Measurements from ENCODE around the gene PIGX.

The PIGX gene

DNA sequence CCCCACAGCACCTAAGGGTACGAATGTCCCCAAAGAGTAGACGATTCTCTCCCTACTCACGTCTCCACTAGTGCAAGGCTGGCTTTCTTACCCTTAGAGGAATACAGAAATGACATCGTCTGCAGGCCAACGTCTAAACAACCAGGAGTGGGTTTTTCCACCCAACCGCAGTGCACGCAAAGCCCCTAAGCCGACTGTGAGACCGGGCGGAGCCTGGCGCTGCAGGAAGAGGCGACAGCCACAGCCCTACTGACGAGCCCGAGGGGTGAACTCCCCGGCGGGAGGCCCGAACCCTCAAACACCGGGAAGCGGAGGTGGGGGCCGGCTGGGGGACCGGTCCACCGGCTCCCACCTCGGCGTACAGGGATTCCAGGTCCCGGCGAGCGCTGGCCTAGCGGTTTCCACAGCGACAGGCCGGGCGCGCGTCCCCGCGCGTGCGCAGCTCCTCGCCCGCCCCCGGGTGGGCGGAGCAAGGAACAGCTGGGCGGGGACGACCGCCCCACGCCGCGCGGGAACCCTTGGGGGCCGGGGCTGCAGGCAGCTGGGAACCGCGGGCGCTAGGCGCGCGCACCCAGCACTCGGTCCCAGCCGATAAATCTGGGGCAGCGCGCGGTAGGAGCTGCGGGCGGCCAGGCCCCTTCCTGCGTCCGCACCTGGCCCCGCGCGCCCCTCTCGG is at the start of gene PIGX, which contains the start of gene CEP19:
PIGX (plus strand) TSS at position 540 of the 676 bp plus-strand sequence.
CEP19 (minus strand) TSS at position 413 of the 676 bp plus-strand sequence. CDS start 3,593 bp downstream, outside the sequence.
- DNase-seq: peak; percentile 92

DNA sequence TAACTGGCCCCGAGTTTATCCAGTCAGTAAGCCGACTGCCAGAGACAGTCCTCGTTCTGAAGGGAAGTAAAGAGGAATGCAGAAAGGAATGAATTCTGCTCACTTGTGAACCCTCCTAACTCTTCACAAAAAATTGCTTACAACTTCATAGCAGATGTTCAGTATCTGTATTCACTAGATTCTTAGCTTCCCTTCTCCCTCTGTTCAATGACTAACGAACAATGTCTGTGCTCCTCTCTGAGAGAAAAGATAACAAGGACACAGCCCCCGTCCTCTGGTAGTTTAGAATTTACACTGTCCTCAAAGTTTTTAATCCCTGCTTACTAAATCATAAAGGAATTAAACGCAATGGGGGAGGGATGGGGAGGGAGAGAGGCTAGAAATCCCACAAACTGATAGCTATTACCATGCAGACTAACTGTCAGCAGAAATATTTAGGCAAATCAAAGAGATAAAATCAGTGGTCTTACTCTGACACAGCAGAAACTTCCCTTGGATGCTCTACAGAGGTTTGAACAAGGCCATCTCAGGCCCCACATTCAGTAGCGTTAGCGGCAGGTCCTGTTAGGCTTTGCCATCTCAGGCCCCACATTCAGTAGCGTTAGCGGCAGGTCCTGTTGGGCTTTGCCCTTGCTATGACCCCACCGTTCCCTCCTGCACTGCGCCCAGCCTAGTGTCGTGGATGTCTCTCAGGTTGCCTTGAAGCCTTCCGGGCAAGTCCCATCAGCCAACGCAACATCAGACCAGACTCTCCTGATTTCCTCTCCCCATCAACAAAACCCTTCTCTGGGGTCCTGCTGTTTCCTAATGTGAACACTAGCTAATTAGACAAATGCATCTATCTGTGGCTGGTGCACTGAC is 49.2 kb upstream of the PIGX start:
- DNase-seq: no peak

DNA sequence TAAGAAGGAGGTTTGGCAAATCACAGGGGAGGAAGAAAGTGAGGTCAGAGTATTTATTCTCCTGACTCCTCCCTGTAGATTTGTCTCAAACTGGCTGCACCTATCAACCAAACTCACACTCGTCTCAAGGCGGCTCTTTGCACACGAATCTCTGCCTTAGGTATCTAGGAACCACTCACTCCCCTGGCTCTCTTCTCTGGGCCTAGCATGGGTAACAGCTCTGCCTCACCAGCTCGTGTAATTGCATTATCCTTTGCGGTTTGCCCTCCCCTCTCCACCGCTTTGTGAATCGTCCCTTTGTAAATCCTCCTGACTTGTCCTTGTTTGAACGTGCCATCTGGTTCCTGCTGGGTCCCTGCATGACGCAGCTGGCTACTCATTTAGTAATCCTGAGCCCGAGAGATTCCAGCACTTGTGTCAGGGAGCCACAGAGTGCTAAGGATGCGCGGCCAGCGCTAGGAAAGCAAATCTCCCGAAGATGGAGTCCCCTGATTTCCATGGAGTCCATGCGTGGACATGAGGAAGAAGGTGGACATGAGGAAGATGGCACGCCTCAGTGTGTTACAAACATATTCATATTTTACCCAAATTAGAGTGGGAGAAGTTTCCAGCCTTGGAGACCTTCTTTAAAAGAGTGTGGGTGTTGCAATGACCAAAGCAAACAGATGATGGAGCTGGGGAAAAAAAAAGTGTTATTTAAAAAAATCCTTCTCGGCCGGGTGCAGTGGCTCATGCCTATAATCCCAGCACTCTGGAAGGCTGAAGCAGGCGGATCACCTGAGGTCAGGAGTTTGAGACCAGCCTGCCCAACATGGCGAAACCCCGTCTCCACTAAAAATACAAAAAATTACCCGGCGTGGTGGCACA is 45.9 kb upstream of the PIGX start:
- DNase-seq: peak; percentile 44

DNA sequence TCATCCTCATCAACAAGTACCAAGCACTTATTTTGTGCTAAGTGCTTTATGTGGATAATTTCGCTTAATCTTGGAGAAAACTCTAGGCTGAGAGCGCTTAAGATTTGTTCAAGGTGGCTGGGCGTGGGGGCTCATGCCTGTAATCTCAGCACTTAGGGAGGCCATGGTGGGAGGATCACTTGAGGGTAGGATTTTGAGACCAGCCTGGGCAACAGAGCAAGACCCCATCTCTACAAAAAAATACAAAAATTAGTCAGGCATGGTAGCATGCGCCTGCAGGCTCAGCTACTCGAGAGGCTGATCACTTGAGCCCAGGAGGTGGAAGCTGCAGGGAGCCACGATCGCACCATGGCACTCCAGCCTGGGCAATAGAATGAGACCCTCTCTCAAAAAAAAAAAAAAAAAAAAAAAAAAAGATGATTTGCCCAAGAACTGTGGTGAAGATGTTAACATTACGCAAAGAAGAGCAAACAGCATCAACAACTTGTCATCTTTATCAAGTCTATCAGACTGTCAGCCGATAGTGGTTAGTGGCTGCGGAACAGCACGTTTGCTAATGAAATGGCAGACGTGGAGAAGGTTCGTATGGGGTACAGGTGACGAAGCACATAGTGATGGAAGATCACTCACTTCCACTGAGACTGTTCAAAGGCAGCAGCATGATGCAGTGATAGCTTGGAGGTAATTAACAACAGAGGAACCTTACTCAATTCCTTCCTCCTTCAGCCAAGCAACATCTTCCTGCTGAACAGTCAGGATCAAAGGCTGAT is 44.9 kb upstream of the PIGX start:
- no peak for DNase-seq

DNA sequence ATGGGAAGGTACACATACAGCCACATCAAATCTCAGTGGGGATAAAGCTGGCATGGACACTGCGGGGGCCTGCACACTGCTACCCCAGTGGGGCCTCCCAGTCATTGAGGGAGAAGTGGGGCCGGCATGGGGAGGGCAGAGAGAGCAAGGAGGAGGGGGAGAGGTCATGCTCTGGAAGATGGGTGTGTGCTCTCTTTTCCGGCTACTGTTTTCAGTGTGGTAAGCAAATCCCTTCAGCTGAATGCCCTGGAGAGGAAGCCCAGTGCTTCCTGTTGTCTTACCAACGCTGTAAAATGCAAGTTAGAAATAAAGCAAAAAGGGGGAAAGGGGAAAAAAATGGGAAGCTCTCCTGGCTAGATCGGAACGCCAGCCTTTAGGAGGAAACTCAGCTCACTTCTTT is 41.8 kb upstream of the PIGX start:
- no peak for DNase-seq

DNA sequence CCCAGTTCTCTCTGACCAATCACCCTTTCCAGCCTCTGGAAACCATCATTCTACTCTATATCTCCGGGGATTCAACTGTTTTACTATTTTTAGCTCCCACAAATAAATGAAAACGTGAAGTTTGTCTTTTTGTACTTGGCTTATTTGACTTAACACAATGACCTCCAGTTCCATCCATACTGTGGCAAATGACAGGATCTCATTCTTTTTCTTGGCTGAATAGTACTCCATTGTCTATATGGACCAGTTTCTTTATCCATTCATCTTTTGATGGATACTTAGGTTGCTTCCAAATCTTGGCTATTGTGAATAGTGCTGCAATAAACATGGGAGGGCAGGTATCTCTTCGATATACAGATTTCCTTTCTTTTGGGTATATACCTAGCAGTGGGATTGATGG is 38.5 kb upstream of the PIGX start:
- DNase-seq: no peak

DNA sequence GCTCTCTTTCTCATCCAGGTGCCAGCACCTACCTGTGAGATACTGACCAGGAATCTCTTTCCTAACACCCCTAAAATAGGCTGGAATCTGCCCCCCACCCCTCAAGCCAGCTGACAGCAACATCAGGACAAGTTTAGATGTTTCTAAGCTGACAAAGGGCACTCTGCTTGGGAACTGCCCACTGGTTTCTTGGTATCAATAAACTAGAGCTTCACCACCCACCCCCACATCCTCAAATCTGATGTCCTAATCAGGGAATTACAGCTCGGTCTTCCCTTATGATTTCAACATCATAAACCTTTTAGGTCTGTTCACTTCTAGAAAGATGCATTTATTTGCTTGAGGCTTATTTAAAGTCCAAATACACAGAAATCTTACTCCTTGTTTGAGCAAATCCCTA is 34.8 kb upstream of the PIGX start:
- no peak for DNase-seq

DNA sequence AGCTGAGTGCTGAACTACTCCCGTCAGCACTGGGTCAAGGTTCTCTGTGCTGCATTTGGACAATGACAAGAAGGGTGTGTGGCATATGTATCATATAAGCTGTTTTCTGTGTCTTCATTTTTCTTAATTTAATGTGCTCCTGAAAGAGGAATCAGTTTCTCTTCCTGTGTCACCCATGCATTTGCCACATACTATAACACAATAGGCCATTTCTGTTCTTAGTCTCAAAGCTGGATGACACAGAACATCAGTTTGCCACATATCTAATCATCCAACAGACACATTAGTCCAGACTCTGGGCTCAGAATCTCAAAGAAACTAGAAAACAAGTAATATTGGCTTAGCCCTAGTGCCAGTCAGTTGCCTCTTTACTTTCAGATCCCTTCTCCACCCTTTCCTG is 34.2 kb upstream of the PIGX start:
- no peak for DNase-seq

DNA sequence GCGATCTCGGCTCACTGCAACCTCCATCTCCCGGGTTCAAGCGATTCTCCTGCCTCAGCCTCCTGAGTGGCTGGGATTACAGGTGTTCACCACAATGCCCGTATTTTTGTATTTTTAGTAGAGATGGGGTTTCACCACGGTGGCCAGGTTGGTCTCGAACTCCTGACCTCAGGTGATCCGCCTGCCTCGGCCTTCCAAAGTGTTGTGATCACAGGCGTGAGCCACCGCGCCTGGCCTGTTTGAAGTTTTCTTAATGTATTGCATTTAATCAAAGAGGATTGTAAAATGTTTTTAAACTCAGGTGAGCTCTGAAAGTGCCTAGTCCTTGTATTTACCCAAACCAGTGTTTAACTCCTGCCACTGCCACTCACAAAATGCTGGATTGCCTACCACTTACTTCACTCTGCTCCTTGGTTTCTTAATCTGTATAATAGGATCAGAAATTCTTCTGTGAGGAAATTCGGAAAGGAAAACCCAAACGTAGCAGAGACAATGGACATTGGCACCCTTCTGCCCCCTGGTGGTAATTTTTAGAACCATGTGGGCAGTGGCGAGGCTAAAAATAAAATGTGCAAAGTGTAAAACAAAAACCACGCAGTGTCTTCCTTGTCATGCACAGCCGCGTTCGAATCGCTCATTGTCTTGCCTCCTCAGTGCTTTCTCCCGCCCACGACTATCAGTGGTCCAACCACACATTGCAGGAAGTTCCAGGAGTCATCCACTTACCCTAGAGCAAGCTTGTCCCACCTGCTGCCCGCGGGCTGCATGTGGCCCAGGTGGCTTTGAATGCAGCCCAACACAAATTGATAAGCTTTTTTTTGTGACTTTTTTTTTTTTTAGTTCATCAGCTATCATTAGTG is 27.4 kb upstream of the PIGX start:
- peak; percentile 72 for DNase-seq

DNA sequence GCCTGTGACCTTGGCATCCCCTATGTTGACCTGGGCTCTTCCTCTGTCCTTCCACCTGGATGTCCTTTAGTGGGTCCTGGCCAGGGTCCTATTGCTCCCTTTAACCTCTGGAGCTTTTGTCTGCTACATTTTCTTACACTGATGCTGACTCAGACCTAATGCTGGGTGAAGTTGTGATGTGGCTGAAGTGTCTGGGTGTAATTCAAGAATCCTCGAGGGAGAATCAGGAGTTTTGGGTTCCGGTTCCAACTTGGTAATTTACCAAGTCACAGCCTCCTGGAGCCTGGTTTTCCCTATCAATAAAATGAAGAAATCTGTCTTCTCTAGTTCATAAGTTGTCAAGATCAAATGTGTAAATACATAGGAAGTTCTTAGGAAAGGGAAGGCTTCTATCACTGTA is 25.7 kb upstream of the PIGX start:
- DNase-seq: no peak

DNA sequence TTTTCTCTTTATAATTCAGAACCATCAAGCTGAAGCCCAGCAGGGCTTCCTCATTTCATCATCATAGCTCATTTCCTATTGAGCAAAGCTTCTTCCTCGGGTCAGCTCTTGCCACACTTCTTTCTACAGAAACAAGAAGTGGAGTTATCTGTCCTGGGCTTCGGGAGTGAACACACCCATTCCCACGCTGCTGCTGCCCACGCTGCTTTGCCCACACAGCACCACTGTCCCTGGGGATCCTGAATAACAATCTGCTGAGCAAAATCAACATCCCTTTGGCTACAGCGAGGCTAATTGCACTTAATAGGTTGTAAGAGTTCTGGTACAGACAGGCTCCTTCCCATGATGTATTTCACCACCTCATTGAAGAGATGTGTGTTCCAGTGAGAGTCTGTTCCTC is 23.8 kb upstream of the PIGX start:
- DNase-seq: peak; percentile 42

DNA sequence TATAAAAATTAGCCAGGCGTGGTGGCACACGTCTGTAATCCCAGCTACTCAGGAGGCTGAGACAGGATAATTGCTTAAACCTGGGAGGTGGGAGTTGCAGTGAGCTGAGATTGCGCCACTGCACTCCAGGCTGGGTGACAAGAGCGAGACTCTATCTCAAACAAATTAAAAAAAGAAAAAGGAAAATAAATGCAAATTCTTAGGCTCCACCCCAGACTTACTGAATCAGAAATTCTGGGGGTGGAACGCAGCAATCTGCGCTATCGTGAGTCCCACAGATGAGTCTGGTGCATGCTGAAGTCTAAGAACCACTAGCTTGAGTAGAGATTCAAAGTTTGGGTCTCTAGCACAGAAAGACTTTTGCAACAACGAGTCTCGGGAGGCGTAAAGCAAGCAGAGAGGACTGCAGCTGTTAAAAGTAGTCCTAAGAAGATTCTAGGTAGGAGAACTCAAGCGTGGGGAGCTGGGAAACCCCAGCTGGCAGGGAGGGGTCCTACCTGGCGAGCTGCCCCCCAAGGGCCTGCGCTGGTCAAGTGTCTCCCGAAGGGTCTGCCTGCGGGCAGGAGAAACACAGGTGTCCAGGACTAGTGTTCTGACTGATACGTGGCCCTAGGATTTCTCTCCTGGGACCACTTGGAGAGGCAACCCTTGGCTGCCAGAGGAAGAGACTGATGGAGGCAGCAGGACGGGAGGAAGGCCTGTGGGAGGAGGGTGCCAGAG is 22.1 kb upstream of the PIGX start:
- DNase-seq: no peak

DNA sequence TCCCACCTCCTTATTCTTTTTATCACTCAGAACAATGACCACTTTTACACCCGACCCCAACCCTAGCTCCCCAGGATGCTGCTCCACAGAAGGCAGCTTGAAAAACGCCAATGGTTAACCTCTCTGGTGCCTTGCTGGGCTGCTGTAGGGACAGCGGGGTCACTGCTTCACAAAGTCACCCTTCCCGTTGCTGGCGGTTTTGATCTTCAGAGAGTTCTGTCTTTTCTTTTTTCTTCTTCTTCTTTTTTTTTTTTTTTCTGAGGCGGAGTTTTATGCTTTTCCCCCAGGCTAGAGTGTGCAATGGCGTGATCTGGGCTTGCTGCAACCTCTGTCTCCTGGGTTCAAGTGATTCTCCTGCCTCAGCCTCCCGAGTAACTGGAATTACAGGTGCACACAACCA is 20.8 kb upstream of the PIGX start:
- DNase-seq: no peak

DNA sequence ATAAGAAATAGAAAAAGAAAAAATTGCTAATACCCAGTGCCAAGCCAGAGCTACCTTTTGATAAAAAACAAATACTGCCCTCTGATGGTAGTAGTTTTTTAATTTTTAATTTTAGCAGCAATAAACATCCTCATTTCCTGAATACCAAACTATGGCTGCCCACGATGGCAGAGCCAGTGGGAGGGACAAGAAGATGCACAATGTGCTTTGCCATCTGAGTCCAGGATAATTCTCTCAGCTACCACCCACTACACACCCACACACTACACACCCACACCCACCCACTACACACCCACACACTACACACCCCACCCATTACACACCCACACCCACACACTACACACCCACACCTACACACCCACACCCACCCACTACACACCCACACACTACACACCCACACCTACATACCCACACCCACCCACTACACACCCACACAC is 18.0 kb upstream of the PIGX start:
- no peak for DNase-seq

DNA sequence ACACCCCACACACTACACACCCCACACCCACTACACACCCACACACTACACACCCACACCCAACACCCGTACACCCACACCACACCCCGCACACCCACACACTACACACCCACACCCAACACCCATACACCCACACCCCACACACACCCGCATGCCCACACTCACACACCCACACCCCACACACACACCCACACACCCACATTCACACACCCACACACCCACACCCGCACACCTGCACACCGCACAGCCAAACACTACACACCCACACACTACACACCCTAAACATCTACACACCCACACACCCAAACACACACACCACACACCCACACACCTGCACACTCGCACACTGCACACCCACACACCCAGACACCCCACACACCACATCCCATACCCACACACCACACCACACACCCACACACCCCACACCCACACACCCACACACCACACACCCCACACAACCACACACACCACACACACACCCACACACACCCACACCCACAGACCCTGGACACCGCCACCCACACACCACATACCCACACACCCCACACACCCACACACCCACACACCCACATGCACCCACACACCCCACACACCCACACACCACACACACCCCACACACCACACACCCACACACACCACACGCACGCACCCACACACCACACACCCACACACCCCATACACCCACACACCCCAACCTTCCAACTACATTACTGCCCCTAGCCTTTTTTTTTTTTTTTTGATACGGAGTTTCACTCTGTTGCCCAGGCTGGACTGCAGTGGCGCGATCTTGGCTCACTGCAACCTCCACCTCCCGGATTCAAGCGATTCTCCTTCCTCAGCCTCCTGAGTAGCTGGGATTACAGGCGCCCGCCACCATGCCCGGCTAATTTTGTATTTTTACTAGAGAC is 17.0 kb upstream of the PIGX start:
- no peak for DNase-seq

DNA sequence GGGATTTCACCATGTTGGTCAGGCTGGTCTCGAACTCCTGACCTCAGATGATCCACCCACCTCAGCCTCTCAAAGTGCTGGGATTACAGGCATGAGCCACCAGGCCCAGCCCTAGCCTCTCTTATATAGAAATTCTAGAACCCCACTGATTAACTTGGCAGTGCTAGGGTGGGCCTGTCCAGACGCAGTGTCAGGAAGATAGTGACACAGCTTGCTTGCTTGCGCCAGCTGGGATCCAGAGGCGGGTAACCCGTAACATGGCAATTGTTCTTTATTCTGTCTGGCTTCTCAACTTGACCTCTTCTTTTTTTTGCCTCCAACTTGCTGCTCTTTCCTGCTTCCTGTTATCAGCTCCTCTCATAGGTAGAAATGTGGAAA is 16.3 kb upstream of the PIGX start:
- no peak for DNase-seq

DNA sequence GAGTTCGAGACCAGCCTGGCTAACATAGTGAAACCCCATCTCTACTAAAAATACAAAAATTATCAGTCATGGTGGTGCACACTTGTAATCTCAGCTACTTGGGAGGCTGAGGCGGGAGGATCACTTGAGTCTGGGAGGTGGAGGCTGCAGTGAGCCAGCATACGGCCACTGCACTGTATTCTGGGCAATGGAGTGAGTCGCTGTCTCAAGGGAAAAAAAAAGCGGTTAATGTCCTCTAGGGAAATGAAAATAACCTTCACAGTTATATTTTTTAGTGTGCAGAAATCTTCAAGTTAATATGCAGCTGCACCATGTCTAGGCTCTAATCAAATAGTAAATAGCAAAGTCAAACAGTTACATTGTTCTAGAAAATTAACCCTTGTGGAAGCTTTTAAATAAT is 14.9 kb upstream of the PIGX start:
- DNase-seq: no peak

DNA sequence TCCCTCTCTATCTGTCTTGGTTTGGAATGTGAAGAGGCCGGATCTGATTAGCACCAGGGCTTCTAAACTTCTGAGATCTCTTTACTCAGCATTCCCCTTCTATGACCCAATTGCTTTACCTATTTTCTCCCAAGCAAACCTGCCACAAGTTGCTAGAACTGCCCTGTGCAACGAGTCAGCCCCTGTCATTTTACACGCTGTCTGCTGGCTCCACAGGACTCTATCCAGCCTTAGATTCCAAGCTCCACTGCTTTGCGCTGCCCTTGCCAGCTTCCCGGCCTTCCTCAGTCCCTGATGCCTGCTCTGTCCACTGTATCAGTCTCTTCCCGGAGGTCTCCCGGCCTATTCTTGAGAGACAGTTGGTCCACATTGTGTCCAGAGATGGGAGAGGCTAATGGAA is 12.4 kb upstream of the PIGX start:
- DNase-seq: no peak

DNA sequence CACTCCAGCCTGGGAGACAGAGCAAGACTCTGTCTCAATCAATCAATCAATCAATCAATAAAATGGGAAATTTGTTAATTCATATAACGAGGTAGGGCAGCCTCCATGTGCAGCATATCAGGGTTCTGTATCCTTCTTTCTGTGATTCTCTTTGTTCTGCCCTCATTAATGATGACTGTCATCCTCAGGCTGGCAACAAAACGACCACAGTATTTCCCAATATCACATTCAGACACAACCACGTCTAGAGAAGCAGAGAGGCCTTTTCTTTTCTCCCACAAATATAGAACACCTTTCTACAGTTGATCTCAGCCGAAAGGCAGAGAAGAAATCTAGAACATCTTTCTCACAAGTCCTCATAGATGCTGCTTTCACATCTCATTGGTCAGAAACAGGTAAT is 11.4 kb upstream of the PIGX start:
- DNase-seq: no peak

DNA sequence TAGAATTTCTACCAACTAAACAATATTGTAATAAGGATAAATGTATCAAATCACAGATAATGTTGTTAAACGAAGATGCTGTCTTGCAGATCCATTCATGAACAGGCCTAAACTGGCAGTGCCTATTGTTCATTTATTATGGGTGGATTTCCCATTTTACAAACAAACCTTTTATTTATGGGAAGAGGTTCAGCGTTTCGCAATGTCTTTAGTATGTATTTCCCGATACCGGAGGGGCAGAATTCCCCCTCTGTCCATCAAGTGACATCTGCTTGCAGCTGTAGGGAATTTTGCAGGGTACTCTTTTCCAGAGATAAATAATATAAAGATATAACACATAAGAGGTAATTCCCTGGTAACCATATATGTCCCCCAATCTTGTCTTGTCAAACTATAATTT is 5.8 kb upstream of the PIGX start:
- DNase-seq: no peak
